Measurements from ENCODE around the gene SIM2. TPM values are rescaled to one million over a fixed set of nuclear protein-coding genes. Genes with fewer than 3 reads are reported as not detected.

SIM2 gene
- total RNA-seq, 2 experiments from 2014 or later: not detected

DNA sequence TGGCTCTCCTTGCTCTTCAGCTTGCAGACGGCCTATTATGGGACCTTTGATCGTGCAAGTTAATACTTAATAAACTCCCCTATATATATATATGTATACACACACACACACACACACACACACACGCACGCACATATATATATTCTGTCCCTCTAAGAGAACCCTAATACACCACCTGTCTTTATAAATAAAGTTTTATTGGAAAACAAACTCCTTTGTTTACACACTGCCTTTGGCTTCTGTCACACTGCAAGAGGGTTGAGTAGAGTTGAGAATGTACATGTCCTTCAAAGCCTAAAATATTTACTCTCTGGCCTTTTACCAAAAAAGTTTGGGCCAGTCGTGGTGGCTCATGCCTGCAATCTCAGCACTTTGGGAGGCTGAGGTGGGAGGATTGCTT, 26.2 kb upstream of the SIM2 start:
- no peaks in the 10 kb centered on the region for H3K36me3 ChIP-seq (ENCODE audit: insufficient read depth, low read length)
- no TSS peak for BruUV-seq (replicated peaks)
- no peak overlapping the region for H2AFZ ChIP-seq (ENCODE audit: low read length)
- POLR2A ChIA-PET: no interaction called here
- intact Hi-C loops (cut with micrococcal nuclease; ENCODE audit: unreplicated experiment): no loop called here
- H3K9me3 ChIP-seq (ENCODE audit: low read length): no peaks in the 10 kb centered on the region
- H4K20me1 ChIP-seq (ENCODE audit: insufficient read depth, low read length): no peaks in the 10 kb centered on the region
- TF ChIP-seq, protein P1, sequence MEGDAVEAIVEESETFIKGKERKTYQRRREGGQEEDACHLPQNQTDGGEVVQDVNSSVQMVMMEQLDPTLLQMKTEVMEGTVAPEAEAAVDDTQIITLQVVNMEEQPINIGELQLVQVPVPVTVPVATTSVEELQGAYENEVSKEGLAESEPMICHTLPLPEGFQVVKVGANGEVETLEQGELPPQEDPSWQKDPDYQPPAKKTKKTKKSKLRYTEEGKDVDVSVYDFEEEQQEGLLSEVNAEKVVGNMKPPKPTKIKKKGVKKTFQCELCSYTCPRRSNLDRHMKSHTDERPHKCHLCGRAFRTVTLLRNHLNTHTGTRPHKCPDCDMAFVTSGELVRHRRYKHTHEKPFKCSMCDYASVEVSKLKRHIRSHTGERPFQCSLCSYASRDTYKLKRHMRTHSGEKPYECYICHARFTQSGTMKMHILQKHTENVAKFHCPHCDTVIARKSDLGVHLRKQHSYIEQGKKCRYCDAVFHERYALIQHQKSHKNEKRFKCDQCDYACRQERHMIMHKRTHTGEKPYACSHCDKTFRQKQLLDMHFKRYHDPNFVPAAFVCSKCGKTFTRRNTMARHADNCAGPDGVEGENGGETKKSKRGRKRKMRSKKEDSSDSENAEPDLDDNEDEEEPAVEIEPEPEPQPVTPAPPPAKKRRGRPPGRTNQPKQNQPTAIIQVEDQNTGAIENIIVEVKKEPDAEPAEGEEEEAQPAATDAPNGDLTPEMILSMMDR (conservative IDR thresholded peaks at IDR 0.05; ENCODE audit: low read length): no peak
- TF ChIP-seq EZH2phosphoT487 (IDR thresholded peaks at IDR 0.05; ENCODE audit: borderline replicate concordance, low read depth, low read length): no peak
- no peaks in the 10 kb centered on the region for H3K9me2 ChIP-seq (ENCODE audit: insufficient read depth, low read length)
- no peak overlapping the region for H3K27ac ChIP-seq (ENCODE audit: low read depth, low read length, poor library complexity, severe bottlenecking)
- H3K4me3 ChIP-seq (ENCODE audit: low read depth, low read length, poor library complexity, severe bottlenecking): no peak overlapping the region
- no peaks in the 10 kb centered on the region for H3K79me2 ChIP-seq (ENCODE audit: insufficient read depth, low read depth, low read length)
- CTCF ChIA-PET (ENCODE audit: unreplicated experiment): no interaction called here
- no peak for DNase-seq (ENCODE audit: low spot score)
- H3K4me1 ChIP-seq (ENCODE audit: insufficient read depth, low read length, poor library complexity, severe bottlenecking): no peaks in the 10 kb centered on the region
- no peak overlapping the region for H3K4me2 ChIP-seq (ENCODE audit: low read length)

DNA sequence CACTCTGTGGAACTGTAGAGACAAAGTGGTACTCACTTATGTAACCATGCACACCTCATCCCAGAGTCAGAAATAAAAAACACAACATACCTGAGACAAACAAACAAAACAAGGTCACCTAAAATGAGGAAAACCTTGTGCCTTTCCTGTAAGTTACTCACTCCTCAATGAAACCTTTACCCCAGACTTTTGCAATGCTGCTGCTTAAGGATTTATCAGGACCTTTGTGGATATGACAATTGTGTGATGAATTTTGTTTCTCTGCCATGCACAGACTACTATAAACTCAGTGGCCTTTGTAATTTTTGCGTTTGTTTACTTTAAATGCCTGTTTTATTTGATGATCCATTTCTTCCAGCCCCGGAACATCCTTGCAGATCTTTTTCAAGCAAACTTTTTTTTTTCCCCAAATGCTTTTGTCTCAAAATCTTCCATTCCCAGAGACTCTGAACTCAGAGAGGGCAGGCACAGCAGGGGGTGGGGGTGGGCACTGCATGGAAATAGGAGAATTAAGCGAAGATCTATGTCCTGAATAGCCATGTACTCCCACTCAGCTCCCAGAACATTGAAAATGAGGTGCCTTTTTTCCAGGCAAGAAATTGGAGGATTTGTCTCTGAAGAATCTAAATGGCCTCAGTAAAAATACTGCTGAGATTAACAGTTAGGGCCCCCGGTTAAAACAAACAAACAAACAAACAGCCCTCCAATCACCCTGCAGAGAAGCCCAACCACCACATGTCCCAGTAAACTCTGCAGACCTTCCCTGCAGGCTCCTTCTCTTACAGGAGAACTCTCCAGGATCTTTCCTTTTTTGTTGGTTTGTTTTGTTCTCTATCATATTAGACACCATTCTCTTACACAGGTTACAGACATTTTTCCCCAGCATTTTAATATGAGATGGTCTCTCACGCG, 22.6 kb upstream of the SIM2 start:
- H3K36me3 ChIP-seq (ENCODE audit: insufficient read depth, low read length): no peaks in the 10 kb centered on the region
- no peak for DNase-seq (ENCODE audit: low spot score)
- H3K9me2 ChIP-seq (ENCODE audit: insufficient read depth, low read length): no peaks in the 10 kb centered on the region
- ChIA-PET POLR2A (no interaction called here), CTCF (ENCODE audit: unreplicated experiment) (no interaction called here)
- H4K20me1 ChIP-seq (ENCODE audit: insufficient read depth, low read length): no peaks in the 10 kb centered on the region
- no peaks in the 10 kb centered on the region for H3K4me1 ChIP-seq (ENCODE audit: insufficient read depth, low read length, poor library complexity, severe bottlenecking)
- no peak for TF ChIP-seq EZH2phosphoT487 (IDR thresholded peaks at IDR 0.05; ENCODE audit: borderline replicate concordance, low read depth, low read length)
- TF ChIP-seq, protein P1 (conservative IDR thresholded peaks at IDR 0.05; ENCODE audit: low read length): no peak
- H2AFZ ChIP-seq (ENCODE audit: low read length): no peak overlapping the region
- no peak overlapping the region for H3K4me2 ChIP-seq (ENCODE audit: low read length)
- H3K79me2 ChIP-seq (ENCODE audit: insufficient read depth, low read depth, low read length): no peaks in the 10 kb centered on the region
- intact Hi-C loops (cut with micrococcal nuclease; ENCODE audit: unreplicated experiment): no loop called here
- H3K4me3 ChIP-seq (ENCODE audit: low read depth, low read length, poor library complexity, severe bottlenecking): no peak overlapping the region
- H3K27ac ChIP-seq (ENCODE audit: low read depth, low read length, poor library complexity, severe bottlenecking): no peak overlapping the region
- no TSS peak for BruUV-seq (replicated peaks)
- peaks cover 2% of the 10 kb centered on the region; the same call in 1 of the 2 replicates for H3K9me3 ChIP-seq (ENCODE audit: low read length)

DNA sequence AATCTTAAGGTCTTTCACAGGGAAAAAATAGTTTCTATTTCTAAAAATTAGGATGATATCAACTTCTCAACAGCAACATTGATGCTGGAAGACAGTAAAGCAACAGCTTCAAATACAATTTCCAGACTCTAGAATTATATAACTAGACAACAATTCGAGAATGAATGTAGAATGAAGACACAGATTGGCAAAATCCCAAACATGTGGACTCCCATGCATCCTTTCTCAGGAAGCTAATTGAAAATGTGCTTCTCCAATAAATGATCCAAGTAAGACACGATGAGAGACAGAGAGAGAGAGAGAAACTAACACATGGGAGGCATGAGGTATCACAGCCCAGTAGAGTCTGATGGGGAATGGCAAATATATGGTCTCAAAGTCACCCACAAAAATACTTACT, 21.5 kb upstream of the SIM2 start:
- Histone ChIP-seq H3K9me2 (ENCODE audit: insufficient read depth, low read length) (no peaks in the 10 kb centered on the region), H3K9me3 (ENCODE audit: low read length) (peaks cover 4% of the 10 kb centered on the region; the same call in 1 of the 2 replicates), H3K4me3 (ENCODE audit: low read depth, low read length, poor library complexity, severe bottlenecking) (no peak overlapping the region), H3K4me2 (ENCODE audit: low read length) (no peak overlapping the region), H4K20me1 (ENCODE audit: insufficient read depth, low read length) (no peaks in the 10 kb centered on the region), H3K36me3 (ENCODE audit: insufficient read depth, low read length) (no peaks in the 10 kb centered on the region), H3K4me1 (ENCODE audit: insufficient read depth, low read length, poor library complexity, severe bottlenecking) (no peaks in the 10 kb centered on the region), H2AFZ (ENCODE audit: low read length) (no peak overlapping the region), H3K27ac (ENCODE audit: low read depth, low read length, poor library complexity, severe bottlenecking) (no peak overlapping the region), H3K79me2 (ENCODE audit: insufficient read depth, low read depth, low read length) (no peaks in the 10 kb centered on the region)
- CTCF ChIA-PET (ENCODE audit: unreplicated experiment): no interaction called here
- intact Hi-C loops (cut with micrococcal nuclease; ENCODE audit: unreplicated experiment): no loop called here
- BruUV-seq (replicated peaks): no TSS peak
- TF ChIP-seq, protein P1 (conservative IDR thresholded peaks at IDR 0.05; ENCODE audit: low read length): no peak
- TF ChIP-seq EZH2phosphoT487 (IDR thresholded peaks at IDR 0.05; ENCODE audit: borderline replicate concordance, low read depth, low read length): no peak
- DNase-seq (ENCODE audit: low spot score): no peak
- POLR2A ChIA-PET: no interaction called here

Measured in OCI-LY7 (cell line).